Heart left ventricle (tissue), 16 donors: ENCODE data around the gene LTK. TPM values are rescaled to one million over a fixed set of nuclear protein-coding genes. Genes with fewer than 3 reads are reported as not detected.
A peak's percentile ranks its signal among the peaks of the same experiment; 100 is the strongest.

Experiments
- ATAC-seq, 4 donors: fragments of 200-7000 bp; cut with Tn5 transposase; one replicate each; pipeline ENCODE4 v1.9.1; 2020 to 2022; ENCODE audit warnings: moderate library complexity in 4 of 4, mild to moderate bottlenecking in 3 of 4, moderate number of reproducible peaks in 1 of 4
- DNase-seq, 5 donors: peaks; one replicate each; pipeline ENCODE4 v3.0.0-alpha.2; 2020
- H3K27ac ChIP-seq, 12 donors: fragments of 200-600 bp; sonication (generic) in 4 of 12; one replicate each; pipeline versions ENCODE4 v1.5.0 to v1.8.0; 2016 to 2022; ENCODE audit warnings: mild to moderate bottlenecking in 2 of 12
- H3K27me3 ChIP-seq, 9 donors: fragments of 200-600 bp; sonication (generic) in 2 of 9; one replicate each; pipeline versions ENCODE4 v1.5.1 to v1.8.0; 2016 to 2022; ENCODE audit warnings: mild to moderate bottlenecking in 3 of 9
- H3K36me3 ChIP-seq, 9 donors: fragments of 200-600 bp; sonication (generic) in 2 of 9; one replicate each; pipeline versions ENCODE4 v1.5.0 to v1.8.0; 2018 to 2022; ENCODE audit warnings: mild to moderate bottlenecking in 2 of 9
- H3K4me1 ChIP-seq, 12 donors: fragments of 200-600 bp; sonication (generic) in 4 of 12; one replicate each; pipeline versions ENCODE4 v1.5.0 to v1.8.0; 2016 to 2022; ENCODE audit warnings: mild to moderate bottlenecking in 3 of 12
- H3K4me3 ChIP-seq, 12 donors: fragments of 200-600 bp; sonication (generic) in 4 of 12; one replicate each; pipeline versions ENCODE4 v1.5.0 to v1.8.0; 2017 to 2022; ENCODE audit warnings: mild to moderate bottlenecking in 9 of 12, moderate library complexity in 4 of 12
- H3K9me3 ChIP-seq, 12 donors: fragments of 200-600 bp; sonication (generic) in 4 of 12; one replicate each; pipeline versions ENCODE4 v1.5.0 to v1.8.0; 2016 to 2022; ENCODE audit warnings: mild to moderate bottlenecking in 1 of 12
- CTCF ChIP-seq, 12 donors: fragments of 200-600 bp; sonication (generic) in 4 of 12; IDR thresholded peaks; one replicate each; pipeline versions ENCODE4 v1.5.0 to v1.8.0; 2018 to 2022; ENCODE audit warnings: antibody characterized with exemption in 12 of 12, mild to moderate bottlenecking in 5 of 12
- POLR2A ChIP-seq, 2 donors: fragments of 450-650 bp; IDR thresholded peaks; one replicate each; pipeline ENCODE4 v1.6.1; 2017; ENCODE audit warnings: antibody characterized with exemption in 2 of 2, mild to moderate bottlenecking in 2 of 2, moderate library complexity in 2 of 2
- WGBS, 4 donors: extraction: QIAGEN DNeasy Blood & Tissue Kit in 2 of 4; methylation state at CpG; one replicate each; pipeline versions ENCODE4 v1.1.5 to v1.1.7; 2013 to 2018; 5-methylcytosine and 5-hydroxymethylcytosine counted together
- intact Hi-C, 10 donors: fragments of 100-400 bp; cut with DNase I; formaldehyde crosslinking; loops; one replicate each; pipeline versions ENCODE4 v1.11.1 to v1.14.2; 2022
- polyA plus RNA-seq, 2 donors: library from polyadenylated mRNA; stranded (reverse); fragments of 200-250 nt; gene quantifications; one replicate each; pipeline ENCODE4 v1.2.3, GENCODE V29; 2013
- total RNA-seq, 9 donors: library from RNA; depleted of rRNA in 2 of 9; stranded (reverse); fragments of >200 nt in 2 of 9; fragmentation: NEBNext Ultra II Directional in 3 of 9; extraction: Animal tissue kit (Norgen Biotek cat#: 25700) in 3 of 9; gene quantifications; one replicate each; pipeline versions ENCODE4 v1.1.0 to v1.2.4, GENCODE V29; 2016 to 2023
- donor health status: ischemic (EF 13 %, LVEDD 7.1; RV severe dilation, severe dysfunction).
- donor health status: healthy with polysubstance abuse.
- donor health status: DM: no; HTN: yes; CAD: no.
- donor health status: DM: no; HTN: no; CAD: no.
- donor health status: ischemic (EF 25% LVEDD 6.9; RV normal size, moderate dysfunction).
- donor health status: ischemic (EF 25% LVEDD 5.7; RV mildly dilated, moderate dysfunction).
- donor health status: healthy.
- donor health status: DM: yes; HTN: yes; CAD: no.
- donor health status: ischemic (EF 35%, LVEDD 5.7; RV mildly dilated, moderate dysfunction).
- donor health status: nonischemic (EF 11% LVEDD 7.7; RV severe dilation, severe dysfunction).
- donor health status: DM: yes; HTN: yes; CAD: no.
- donor health status: PGD.
- donor health status: ischemic (EF 29% LVEDD 5.4; RV normal size, mild dysfunction).
- donor health status: nonischemic (EF 23%, LVEDD 6.1; RV moderate dilation, normal function).

LTK gene
- total and polyA plus RNA-seq, 11 donors: 0.14 to 1.6 (median 0.36) TPM

- intact Hi-C loops: no loop called here
- TF ChIP-seq POLR2A (IDR thresholded peaks at IDR 0.05) (no peak), CTCF (IDR thresholded peaks at IDR 0.05) (no peak)
- H3K4me3 ChIP-seq: peak overlapping the region in 10 of 12 donors; percentile 9 to 80 (median 66)
- H3K27me3 ChIP-seq: peaks cover 0 to 78% (median 37%) of the 10 kb centered on the region in 9 donors
- no peaks in the 10 kb centered on the region for H3K9me3 ChIP-seq
- 33 to 46% (median 43%) methylated on average over 22 to 59 of the region's 59 CpGs for WGBS, 4 donors
- peak in 2 of 5 donors; percentile 30 to 64 for DNase-seq
- H3K4me1 ChIP-seq: peaks cover 7 to 40% (median 30%) of the 10 kb centered on the region in 12 donors
- no peak overlapping the region for H3K27ac ChIP-seq
- ATAC-seq: peak; percentile 4 to 52 (median 12)
- H3K36me3 ChIP-seq: no peaks in the 10 kb centered on the region
Observed at GRCh38 chr15:41495736-41496599, 17.7 kb downstream of the LTK start.

GRCh38 chr15:41494922-41495735, 18.5 kb downstream of the LTK start:
- no peak for ATAC-seq
- H3K4me3 ChIP-seq: peak overlapping the region in 11 of 12 donors; percentile 20 to 80 (median 65)
- intact Hi-C loops: no loop called here
- H3K4me1 ChIP-seq: peaks cover 7 to 40% (median 30%) of the 10 kb centered on the region in 12 donors
- H3K27me3 ChIP-seq: peaks cover 0 to 73% (median 29%) of the 10 kb centered on the region in 9 donors
- WGBS, 4 donors: 9 to 14% (median 12%) methylated on average over 20 to 60 of the region's 60 CpGs
- H3K27ac ChIP-seq: no peak overlapping the region
- H3K9me3 ChIP-seq: no peaks in the 10 kb centered on the region
- peak in 1 of 5 donors; percentile 66 for DNase-seq
- TF ChIP-seq CTCF (IDR thresholded peaks at IDR 0.05) (no peak), POLR2A (IDR thresholded peaks at IDR 0.05) (no peak)
- no peaks in the 10 kb centered on the region for H3K36me3 ChIP-seq

GRCh38 chr15:41494190-41494921, 19.3 kb downstream of the LTK start:
- no peak overlapping the region for H3K27ac ChIP-seq
- peaks cover 7 to 40% (median 30%) of the 10 kb centered on the region in 12 donors for H3K4me1 ChIP-seq
- H3K9me3 ChIP-seq: no peaks in the 10 kb centered on the region
- intact Hi-C loops: no loop called here
- ATAC-seq: peak in 1 of 4 donors; percentile 5
- no peaks in the 10 kb centered on the region for H3K36me3 ChIP-seq
- peak in 1 of 12 donors; percentile 3 for TF ChIP-seq CTCF (IDR thresholded peaks at IDR 0.05)
- TF ChIP-seq POLR2A (IDR thresholded peaks at IDR 0.05): no peak
- H3K27me3 ChIP-seq: peaks cover 0 to 66% (median 21%) of the 10 kb centered on the region in 9 donors
- 2 to 8% (median 3%) methylated on average over 35 to 77 of the region's 77 CpGs for WGBS, 4 donors
- peak overlapping the region; percentile 20 to 80 (median 64) for H3K4me3 ChIP-seq
- peak in 1 of 5 donors; percentile 61 for DNase-seq
